HG02870 (cell line): Measurements from ENCODE around the gene ASS1.

ENCODE experiments used
- ATAC-seq: cut with Tn5 transposase; IDR thresholded peaks from one replicate; pipeline ENCODE4 v1.9.1; 2021; ENCODE audit warnings: mild to moderate bottlenecking, moderate library complexity; ENCODE audit not compliant: unreplicated experiment

The ASS1 gene

DNA sequence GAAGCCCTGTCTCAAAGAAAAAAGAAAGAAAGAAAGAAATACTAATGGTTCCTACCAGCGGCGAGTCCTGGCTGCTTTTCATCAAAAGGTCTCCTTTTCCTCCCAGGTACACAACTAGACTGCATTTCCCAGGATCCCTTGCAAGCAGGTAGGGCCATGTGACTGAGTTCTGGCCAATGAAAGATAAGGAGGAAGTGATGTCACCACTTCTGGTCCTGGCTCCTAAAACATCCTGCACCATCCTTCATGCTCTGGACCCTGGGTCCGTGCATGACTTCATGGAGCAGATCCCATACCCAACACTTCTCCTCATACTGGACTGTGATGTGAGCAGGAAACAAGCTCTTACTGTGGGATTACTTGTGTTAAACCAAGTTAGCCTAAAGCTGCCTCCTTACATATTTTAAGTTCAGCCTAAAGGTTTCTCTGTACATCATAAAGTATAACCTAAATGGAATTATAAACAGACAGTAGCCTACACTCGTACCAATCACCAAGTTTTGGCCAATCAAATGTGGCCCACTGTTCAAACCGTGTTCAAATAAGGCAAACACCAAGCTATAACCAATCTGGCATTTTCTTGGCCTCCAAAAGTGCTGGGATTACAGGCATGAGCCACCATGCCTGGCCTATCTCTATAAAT is 104.5 kb downstream of the ASS1 start:
- no peak for ATAC-seq
